Neuron (in vitro differentiated cells): Measurements from ENCODE around the gene RRN3.
"Not testable (repeated sequence)": the region's sequence is repeated elsewhere in the genome, so short reads cannot be mapped to it uniquely, and the experiment has no call there.

Experiments used
- H2AFZ ChIP-seq: one replicate; pipeline ENCODE4 v1.6.1; 2013; ENCODE audit warnings: low read depth, mild to moderate bottlenecking, inconsistent platforms, low read length, moderate library complexity
- H3K27me3 ChIP-seq: one replicate; pipeline ENCODE4 v1.6.1; 2013; ENCODE audit warnings: low read length; ENCODE audit not compliant: insufficient read depth
- H3K36me3 ChIP-seq: one replicate; pipeline ENCODE4 v1.6.1; 2013; ENCODE audit warnings: low read length; ENCODE audit not compliant: insufficient read depth
- H3K4me1 ChIP-seq: one replicate; pipeline ENCODE4 v1.6.1; 2013; ENCODE audit warnings: low read length; ENCODE audit not compliant: insufficient read depth
- H3K4me3 ChIP-seq: 2 replicates; pipeline ENCODE4 v1.5.1; 2013; ENCODE audit warnings: mild to moderate bottlenecking, low read length, moderate library complexity
- H3K9me3 ChIP-seq: one replicate; pipeline ENCODE4 v1.6.1; 2013; ENCODE audit warnings: low read length

Gene RRN3

GRCh38 chr16:15035163-15035729 lies 58.8 kb downstream of the RRN3 start:
- H3K36me3 ChIP-seq: peaks cover 82% of the 10 kb centered on the region

GRCh38 chr16:15034266-15035162 lies 59.6 kb downstream of the RRN3 start:
- peaks cover 78% of the 10 kb centered on the region for H3K36me3 ChIP-seq

More at GRCh38 chr16:15035163-15035729, 58.8 kb downstream of the RRN3 start:
- Histone ChIP-seq H3K4me3 (no peak overlapping the region), H2AFZ (no peak overlapping the region), H3K4me1 (no peaks in the 10 kb centered on the region), H3K27me3 (no peaks in the 10 kb centered on the region), H3K9me3 (no peaks in the 10 kb centered on the region)

GRCh38 chr16:15033309-15033707 lies 60.8 kb downstream of the RRN3 start:
- Histone ChIP-seq H3K36me3 (peaks cover 70% of the 10 kb centered on the region), H3K9me3 (no peaks in the 10 kb centered on the region), H3K4me3 (no peak overlapping the region), H2AFZ (no peak overlapping the region), H3K27me3 (no peaks in the 10 kb centered on the region), H3K4me1 (no peaks in the 10 kb centered on the region)

More at GRCh38 chr16:15034266-15035162, 59.6 kb downstream of the RRN3 start:
- no peak overlapping the region for H2AFZ ChIP-seq
- no peak overlapping the region for H3K4me3 ChIP-seq
- H3K9me3 ChIP-seq: no peaks in the 10 kb centered on the region
- H3K27me3 ChIP-seq: no peaks in the 10 kb centered on the region
- no peaks in the 10 kb centered on the region for H3K4me1 ChIP-seq

GRCh38 chr16:15032547-15033308 lies 61.3 kb downstream of the RRN3 start:
- Histone ChIP-seq H2AFZ (no peak overlapping the region), H3K4me1 (no peaks in the 10 kb centered on the region), H3K36me3 (peaks cover 70% of the 10 kb centered on the region), H3K9me3 (no peaks in the 10 kb centered on the region), H3K27me3 (no peaks in the 10 kb centered on the region), H3K4me3 (no peak overlapping the region)

GRCh38 chr16:15031586-15031985 lies 62.5 kb downstream of the RRN3 start:
- Histone ChIP-seq H3K36me3 (peaks cover 63% of the 10 kb centered on the region), H3K4me1 (no peaks in the 10 kb centered on the region), H3K4me3 (no peak overlapping the region), H2AFZ (no peak overlapping the region), H3K27me3 (no peaks in the 10 kb centered on the region), H3K9me3 (no peaks in the 10 kb centered on the region)

GRCh38 chr16:15031179-15031578 lies 62.9 kb downstream of the RRN3 start:
- H3K27me3 ChIP-seq: no peaks in the 10 kb centered on the region
- H2AFZ ChIP-seq: no peak overlapping the region
- H3K4me1 ChIP-seq: no peaks in the 10 kb centered on the region
- peaks cover 59% of the 10 kb centered on the region for H3K36me3 ChIP-seq
- H3K9me3 ChIP-seq: no peaks in the 10 kb centered on the region
- no peak overlapping the region for H3K4me3 ChIP-seq

- not testable (repeated sequence) for H3K27me3 ChIP-seq, H3K4me3 ChIP-seq, H2AFZ ChIP-seq, H3K4me1 ChIP-seq, H3K9me3 ChIP-seq
- H3K36me3 ChIP-seq: peaks cover 58% of the 10 kb centered on the region
These were observed 64.3 kb downstream of the RRN3 start for GRCh38 chr16:15029749-15030148.

- not testable (repeated sequence) for H3K9me3 ChIP-seq, H3K27me3 ChIP-seq, H2AFZ ChIP-seq, H3K4me1 ChIP-seq, H3K4me3 ChIP-seq
- H3K36me3 ChIP-seq: peaks cover 55% of the 10 kb centered on the region
These were observed 65.0 kb downstream of the RRN3 start for GRCh38 chr16:15028801-15029698.

- not testable (repeated sequence) for H3K27me3 ChIP-seq, H2AFZ ChIP-seq, H3K4me1 ChIP-seq, H3K4me3 ChIP-seq, H3K9me3 ChIP-seq
- H3K36me3 ChIP-seq: peaks cover 53% of the 10 kb centered on the region
These were observed 65.7 kb downstream of the RRN3 start for GRCh38 chr16:15028345-15028715.

- H3K4me1 ChIP-seq, H3K4me3 ChIP-seq, H3K9me3 ChIP-seq, H3K27me3 ChIP-seq, H2AFZ ChIP-seq: not testable (repeated sequence)
- peaks cover 53% of the 10 kb centered on the region for H3K36me3 ChIP-seq
These were observed 66.3 kb downstream of the RRN3 start for GRCh38 chr16:15027503-15028344.

GRCh38 chr16:15027051-15027450 lies 67.0 kb downstream of the RRN3 start:
- H3K4me3 ChIP-seq, H3K4me1 ChIP-seq, H2AFZ ChIP-seq, H3K27me3 ChIP-seq, H3K9me3 ChIP-seq: not testable (repeated sequence)
- H3K36me3 ChIP-seq: peaks cover 52% of the 10 kb centered on the region
